HG03135 (cell line): Measurements from ENCODE around the gene MKLN1.
"Not testable (repeated sequence)": the region's sequence is repeated elsewhere in the genome, so short reads cannot be mapped to it uniquely, and the experiment has no call there.

Experiments used
- ATAC-seq: cut with Tn5 transposase; IDR thresholded peaks from one replicate; pipeline ENCODE4 v1.9.1; 2021; ENCODE audit warnings: mild to moderate bottlenecking, moderate library complexity; ENCODE audit not compliant: unreplicated experiment

The MKLN1 gene

GRCh38 chr7:131388126-131388525 is 60.5 kb downstream of the MKLN1 start:
- ATAC-seq = no peak

GRCh38 chr7:131390275-131390674 is 62.6 kb downstream of the MKLN1 start:
- no peak for ATAC-seq

DNA sequence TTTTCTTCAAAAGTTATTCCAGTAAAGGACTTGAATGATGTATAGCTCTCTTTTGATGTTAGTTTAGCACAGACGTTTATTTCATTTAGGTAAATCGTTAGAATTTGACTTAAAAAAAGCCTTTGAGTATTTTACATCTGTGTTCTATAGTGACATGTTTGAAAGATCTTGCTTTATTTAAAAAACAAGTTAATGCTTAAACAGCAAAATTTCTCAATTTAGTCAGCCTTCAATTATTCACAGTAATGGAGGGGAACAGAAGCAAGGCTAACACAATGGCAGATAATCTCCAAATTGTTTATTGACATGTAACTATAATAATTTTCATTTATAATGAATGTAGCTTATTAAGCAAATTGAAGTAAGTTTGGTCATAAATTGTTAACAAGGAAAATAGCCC is 63.5 kb downstream of the MKLN1 start:
- no peak for ATAC-seq

DNA sequence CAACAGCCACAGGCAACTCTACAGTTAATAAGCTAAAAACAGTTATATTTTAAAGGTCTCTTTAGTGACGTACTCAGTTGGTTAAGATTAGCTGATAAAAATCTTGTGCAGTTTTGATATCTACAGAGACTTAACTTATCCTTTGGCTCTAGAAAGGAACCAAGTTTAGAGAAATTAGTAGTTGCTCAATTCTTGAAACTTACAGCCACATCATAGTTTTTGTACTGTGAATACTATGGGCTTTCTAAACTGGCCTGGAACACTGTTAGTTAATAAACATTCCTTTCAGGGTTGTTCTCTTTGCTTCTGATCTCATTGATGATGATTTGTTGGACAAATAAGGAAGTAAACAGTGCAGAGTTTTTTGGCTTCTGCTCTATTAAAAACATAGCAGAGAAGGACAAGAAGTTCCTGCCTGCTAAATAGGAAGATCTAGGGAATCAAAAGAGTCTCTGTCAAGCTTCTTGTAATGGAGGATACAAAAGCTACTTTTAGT is 73.1 kb downstream of the MKLN1 start:
- no peak for ATAC-seq

DNA sequence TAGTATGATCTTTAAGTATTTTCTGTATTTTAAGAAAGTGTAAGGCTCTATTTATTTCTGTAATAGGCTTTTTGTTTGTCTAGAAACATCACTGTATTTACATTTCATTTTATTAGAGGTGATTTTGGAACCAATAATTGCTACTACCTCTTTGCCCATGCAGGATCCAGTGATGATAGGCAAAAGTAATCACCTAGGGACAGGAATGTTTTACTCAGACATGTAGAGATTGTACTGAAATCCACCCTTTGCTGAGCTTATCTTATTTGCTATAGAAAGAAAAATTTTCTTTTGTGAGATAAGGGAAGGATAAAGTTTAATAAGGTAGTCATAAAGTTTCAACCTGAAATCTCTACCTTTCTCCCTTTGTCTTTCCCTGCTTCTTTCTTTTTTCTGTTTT is 73.5 kb downstream of the MKLN1 start:
- no peak for ATAC-seq

- no peak for ATAC-seq
These were observed 75.6 kb downstream of the MKLN1 start for GRCh38 chr7:131403322-131403721.

DNA sequence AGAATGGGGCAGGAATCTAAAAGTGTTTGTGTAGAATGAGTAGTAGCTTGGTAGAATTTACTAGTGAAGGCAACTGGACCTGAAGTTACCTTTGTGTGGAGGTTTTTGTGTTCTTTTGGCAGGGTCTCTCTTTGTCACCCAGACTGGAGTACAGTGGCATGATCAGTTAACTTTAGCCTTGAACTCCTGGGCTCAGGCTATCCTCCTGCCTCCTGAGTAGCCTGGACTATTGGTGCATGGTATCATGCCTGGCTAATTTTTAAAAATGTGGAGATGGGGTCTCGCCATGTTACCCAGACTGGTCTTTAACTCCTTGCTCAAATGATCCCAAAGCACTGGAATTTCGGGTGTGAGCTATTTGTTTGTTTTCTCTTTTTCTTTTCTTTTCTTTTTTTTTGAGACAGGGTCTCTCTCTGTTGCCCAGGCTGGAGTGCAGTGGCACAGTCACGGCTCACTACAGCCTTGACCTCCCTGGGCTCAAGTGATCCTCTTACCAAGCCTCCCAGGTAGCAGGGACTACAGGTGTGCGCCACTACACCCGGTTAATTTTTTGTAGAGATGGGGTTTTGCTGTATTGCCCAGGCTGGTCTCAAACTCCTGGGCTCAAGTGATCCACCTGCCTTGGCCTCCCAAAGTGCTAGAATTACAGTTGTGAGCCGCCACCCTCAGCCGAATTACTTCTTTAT is 76.7 kb downstream of the MKLN1 start:
- no peak for ATAC-seq

DNA sequence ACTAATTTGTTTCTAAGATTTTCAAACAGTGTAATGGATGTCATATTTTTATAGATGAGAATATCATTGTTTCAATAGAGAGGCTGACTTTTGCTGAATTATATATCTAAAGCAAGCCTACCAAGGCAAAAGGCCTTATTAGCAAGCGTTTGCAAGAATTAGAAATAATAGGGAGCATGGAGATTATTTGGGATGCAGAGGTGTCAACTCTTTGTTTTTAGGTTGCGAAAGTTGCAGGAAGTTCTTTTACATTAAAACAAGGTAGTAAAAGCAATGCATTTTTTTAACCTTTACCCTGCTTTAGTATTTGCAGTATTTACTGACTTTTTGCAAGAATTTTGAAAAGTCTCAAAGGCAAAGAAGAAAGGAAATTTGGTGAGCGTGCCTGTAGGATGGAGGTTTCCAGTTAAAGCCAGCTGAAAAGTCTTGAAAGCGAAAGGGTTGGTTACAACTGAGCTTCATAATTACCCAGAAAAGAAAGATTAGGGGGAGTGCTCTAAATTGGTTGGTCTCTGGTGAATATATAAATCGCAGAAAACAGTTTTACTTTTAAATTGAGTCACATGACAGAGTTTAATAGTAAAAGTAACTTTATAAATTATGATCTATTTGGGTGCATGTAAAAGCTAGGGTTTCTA is 81.6 kb downstream of the MKLN1 start:
- ATAC-seq = no peak

DNA sequence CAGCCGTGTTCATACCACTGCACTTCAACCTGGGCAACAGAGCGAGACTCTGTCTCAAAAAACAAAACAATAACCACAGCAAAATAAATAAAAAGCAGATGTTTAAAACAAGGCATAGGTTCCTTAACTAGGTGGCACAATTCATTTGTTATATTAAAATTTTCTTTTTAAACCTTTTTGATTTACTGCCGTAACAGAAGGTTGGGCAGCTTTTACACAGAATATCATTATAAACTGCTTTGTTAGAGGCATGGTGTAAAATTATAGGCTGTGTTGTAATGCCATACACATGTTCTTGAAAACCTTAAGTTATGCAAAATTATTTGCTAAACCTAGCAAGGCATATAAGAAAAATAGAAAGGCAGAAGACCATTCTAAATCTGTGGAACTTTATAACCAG is 84.4 kb downstream of the MKLN1 start:
- ATAC-seq = no peak

GRCh38 chr7:131413711-131414110 is 86.0 kb downstream of the MKLN1 start:
- ATAC-seq = no peak

DNA sequence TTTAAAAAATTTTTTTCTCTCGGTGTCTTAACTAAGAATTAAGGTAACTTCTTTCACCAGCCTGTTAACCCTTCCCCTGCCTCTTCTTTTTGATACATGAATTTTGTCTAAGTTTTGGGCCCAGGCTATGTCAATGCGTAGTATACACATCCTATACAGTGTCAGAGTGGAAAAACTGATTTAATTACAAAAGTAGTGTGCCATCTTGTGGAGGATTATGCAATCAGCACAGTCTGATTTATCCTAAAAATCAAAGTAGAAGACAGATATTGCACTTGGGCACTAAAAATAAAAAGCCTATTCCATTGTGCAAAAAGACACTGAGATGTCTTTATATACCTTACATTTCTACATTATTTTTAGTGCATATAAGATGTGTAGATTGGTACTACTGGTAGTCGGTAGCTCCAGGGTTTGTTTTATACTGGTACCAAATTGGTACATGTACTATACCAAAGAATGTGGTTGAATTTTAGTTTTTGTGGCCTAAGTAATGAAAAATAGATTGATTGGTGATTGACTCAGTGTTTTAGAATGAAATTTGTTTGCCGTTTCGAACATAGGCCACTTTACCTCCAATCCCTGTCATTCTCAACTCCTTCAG is 96.6 kb downstream of the MKLN1 start:
- no peak for ATAC-seq

DNA sequence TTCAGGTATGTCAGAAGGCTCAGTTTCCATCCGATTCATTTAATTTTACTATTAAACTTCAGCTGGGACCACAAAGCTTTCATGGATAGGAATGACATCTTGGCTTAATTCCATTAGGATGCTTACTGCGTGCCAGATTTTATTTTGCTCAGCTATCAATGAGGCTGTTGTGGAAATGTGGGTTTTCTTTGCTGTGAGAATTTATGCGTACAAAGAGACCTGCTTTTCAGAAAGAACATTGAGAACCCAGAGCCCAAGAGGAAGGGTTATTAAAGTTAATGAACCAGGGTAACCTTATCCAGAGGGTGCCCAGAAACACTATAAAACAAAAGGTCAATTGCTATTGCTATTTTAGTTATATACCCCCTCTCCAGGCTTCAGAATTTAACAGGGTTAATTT is 98.3 kb downstream of the MKLN1 start:
- ATAC-seq = no peak

DNA sequence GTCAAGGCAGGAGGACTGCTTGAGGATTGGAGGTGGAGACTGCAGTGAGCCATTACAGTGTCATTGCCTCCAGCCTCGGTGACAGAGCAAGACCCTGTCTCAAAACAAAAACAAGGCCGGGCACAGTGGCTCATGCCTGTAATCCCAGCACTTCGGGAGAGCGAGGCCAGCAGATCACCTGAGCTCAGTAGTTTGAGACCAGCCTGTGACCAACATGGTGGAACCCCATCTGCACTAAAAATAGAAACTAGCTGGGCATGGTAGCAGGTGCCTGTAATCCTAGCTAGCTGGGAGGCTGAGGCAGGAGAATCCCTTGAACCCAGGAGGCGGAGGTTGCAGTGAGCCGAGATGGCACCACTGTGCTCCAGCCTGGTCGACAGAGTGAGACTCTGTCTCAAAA is 103.2 kb downstream of the MKLN1 start:
- ATAC-seq = not testable (repeated sequence)

GRCh38 chr7:131431289-131431688 is 103.6 kb downstream of the MKLN1 start:
- no peak for ATAC-seq

DNA sequence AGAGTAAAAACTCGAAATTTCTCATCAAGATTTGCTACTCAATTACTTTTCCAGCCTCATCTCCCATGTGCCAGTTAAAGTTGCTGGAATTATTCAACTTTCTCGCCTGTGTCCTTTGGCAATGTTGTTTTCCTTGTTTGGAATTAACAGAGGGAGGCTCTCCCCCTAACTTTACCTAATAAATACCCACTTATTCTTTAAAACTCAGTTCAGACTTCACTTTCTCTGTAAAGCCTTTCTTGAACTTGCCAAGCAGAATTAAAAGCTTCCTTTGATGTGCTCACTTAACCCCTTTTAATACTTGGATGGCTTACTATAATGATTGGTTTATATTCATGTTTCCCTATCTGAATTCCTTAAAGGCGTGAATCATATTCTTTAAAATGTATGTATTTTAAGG is 104.1 kb downstream of the MKLN1 start:
- no peak for ATAC-seq

DNA sequence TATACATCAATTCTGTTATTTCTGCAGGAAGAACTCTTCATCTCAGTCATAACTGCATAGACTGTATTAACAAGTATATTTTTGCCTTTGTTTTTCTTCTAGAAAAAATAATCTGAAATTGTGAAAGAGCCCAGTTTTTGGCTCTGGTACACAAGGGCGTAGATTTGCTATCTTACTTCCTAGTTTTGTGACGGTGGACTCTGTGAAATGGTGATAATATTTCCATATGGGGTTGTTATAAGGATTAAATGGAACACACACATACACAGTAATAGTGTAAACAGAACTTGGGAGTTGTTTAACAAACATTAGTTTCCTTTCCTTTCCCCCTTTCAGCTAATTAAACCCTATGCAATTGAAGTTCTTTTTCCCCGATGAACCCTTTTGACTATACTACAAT is 108.7 kb downstream of the MKLN1 start:
- no peak for ATAC-seq

DNA sequence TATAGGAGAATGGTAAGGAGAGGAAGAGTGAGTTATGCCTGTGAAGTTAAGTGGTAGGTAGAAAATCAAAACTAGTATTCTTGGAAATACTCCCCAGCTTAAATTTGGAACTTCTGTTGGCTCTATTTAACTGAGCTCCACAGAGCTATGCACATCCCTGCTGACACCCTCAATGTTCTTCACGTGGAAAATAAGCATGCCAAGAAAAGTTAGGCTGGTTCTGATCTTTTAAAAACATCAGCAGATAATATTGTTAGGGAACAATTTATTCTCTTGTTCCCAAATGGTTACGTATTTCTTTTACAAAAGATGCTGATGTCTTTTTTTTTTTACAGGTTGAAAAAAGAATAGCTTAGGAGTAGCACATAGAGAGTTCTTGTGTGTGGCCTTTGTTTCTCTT is 111.3 kb downstream of the MKLN1 start:
- ATAC-seq = no peak

- no peak for ATAC-seq
These were observed 115.8 kb downstream of the MKLN1 start for GRCh38 chr7:131443496-131443895.

DNA sequence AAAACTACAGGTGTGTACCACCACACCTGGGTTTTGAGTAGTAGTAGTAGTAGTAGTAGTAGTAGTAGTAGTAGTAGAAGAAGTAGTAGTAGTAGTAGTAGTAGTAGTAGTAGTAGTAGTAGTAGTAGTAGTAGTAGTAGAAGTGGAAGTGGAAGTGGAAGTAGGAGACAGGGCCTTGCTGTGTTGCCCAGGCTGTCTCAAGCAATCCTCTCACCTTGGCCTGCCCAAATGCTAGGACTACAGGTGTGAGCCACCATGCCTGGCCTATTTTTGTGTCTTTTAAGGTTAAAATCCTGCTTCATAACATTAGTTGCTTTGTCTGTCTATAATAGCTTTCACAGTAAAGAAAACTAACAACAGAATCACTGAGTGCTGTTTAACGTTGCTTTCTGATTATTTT is 117.0 kb downstream of the MKLN1 start:
- no peak for ATAC-seq

GRCh38 chr7:131449373-131449902 is 121.8 kb downstream of the MKLN1 start:
- no peak for ATAC-seq

DNA sequence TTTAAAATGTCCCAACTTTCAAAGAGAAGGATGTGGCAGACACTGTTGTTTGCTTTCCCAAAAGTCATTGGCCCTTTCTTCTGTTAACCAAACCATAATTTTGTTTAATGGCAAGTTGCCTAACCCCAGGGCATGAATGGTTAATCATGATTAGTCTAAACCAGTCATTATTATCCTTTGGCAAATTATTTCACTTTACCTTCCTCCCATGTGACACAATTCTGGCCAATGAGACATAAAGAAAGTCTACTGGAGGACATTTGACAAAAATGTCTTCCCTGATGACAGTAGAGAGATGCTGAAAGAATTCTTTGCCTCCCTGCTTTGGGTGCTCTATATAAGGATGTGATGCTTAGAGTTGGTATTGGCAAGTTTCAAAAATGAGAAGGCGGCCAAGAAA is 126.8 kb downstream of the MKLN1 start:
- ATAC-seq = no peak

DNA sequence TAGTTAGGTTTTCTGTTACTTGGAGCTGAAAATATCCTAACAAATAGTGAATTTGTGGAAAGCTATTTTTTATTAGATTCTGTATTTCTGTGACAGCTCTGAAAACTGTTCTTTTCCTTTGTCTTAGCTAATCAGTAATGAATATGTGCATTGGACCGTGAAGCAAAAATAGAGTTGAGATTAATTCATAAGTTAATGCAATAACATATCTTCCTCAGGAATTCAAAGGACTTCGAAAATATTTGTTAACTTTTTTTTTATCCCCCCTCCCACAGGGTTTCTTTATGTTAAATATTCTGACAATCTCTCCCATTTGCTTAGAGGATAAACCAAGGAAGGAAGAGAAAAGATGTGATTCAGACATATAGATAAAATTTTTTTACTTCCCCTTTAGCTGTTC is 127.3 kb downstream of the MKLN1 start:
- no peak for ATAC-seq
